Measurements from ENCODE around the gene BCHE.

GRCh38 chr3:165839296-165840076 lies 2.3 kb upstream of the BCHE start:
- TF ChIP-seq, protein P1, sequence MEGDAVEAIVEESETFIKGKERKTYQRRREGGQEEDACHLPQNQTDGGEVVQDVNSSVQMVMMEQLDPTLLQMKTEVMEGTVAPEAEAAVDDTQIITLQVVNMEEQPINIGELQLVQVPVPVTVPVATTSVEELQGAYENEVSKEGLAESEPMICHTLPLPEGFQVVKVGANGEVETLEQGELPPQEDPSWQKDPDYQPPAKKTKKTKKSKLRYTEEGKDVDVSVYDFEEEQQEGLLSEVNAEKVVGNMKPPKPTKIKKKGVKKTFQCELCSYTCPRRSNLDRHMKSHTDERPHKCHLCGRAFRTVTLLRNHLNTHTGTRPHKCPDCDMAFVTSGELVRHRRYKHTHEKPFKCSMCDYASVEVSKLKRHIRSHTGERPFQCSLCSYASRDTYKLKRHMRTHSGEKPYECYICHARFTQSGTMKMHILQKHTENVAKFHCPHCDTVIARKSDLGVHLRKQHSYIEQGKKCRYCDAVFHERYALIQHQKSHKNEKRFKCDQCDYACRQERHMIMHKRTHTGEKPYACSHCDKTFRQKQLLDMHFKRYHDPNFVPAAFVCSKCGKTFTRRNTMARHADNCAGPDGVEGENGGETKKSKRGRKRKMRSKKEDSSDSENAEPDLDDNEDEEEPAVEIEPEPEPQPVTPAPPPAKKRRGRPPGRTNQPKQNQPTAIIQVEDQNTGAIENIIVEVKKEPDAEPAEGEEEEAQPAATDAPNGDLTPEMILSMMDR (IDR thresholded peaks at IDR 0.05) = no peak
- TF ChIP-seq POLR2A (IDR thresholded peaks at IDR 0.05) = no peak

Measured in lower leg skin (tissue), 3 donors.